T-helper 17 cell (primary cell): Measurements from ENCODE around the gene LRP8. TPM values are rescaled to one million over a fixed set of nuclear protein-coding genes. Genes with fewer than 3 reads are reported as not detected.

Experiments
- ATAC-seq: fragments of 150-1000 bp; cut with Tn5 transposase; 2 replicates; pipeline ENCODE4 v1.10.0; 2021; ENCODE audit warnings: mild to moderate bottlenecking, moderate library complexity
- DNase-seq, 3 donors: peaks; one replicate each; pipeline versions ENCODE4 v3.0.0 to v3.0.0-alpha.2; 2020 to 2021
- H3K9me3 ChIP-seq: one replicate; pipeline ENCODE4 v1.7.0; 2013; ENCODE audit warnings: low read length, mild to moderate bottlenecking; ENCODE audit not compliant: control insufficient read depth, poor library complexity, severe bottlenecking
- H3K27ac Mint-ChIP-seq: one replicate; pipeline ENCODE4 v1.8.0; 2022; ENCODE audit warnings: mild to moderate bottlenecking, moderate library complexity, mixed read lengths
- H3K27me3 Mint-ChIP-seq: one replicate; pipeline ENCODE4 v1.8.0; 2022; ENCODE audit warnings: mixed read lengths
- H3K36me3 Mint-ChIP-seq: one replicate; pipeline ENCODE4 v1.8.0; 2022; ENCODE audit warnings: low read depth, mixed read lengths
- H3K4me1 Mint-ChIP-seq: one replicate; pipeline ENCODE4 v1.8.0; 2022; ENCODE audit warnings: mild to moderate bottlenecking, mixed read lengths
- H3K4me3 Mint-ChIP-seq: one replicate; pipeline ENCODE4 v1.8.0; 2022; ENCODE audit warnings: mild to moderate bottlenecking, moderate library complexity, mixed read lengths
- total RNA-seq, 4 donors: library from RNA in 2 of 4; stranded (reverse) in 2 of 4; gene quantifications; one replicate each; pipeline ENCODE4 v1.2.3 and lab custom pipeline; 2022 to 2026

Gene LRP8
- total RNA-seq, 2 donors from 2014 or later: 15.1 to 18.6 TPM

- DNase-seq (no peak), ATAC-seq (no peak)
- no peaks in the 10 kb centered on the region for H3K27me3 Mint-ChIP-seq
- H3K36me3 Mint-ChIP-seq: no peaks in the 10 kb centered on the region
- peaks cover 4% of the 10 kb centered on the region for H3K4me1 Mint-ChIP-seq
- no peaks in the 10 kb centered on the region for H3K9me3 ChIP-seq
- H3K27ac Mint-ChIP-seq: no peak overlapping the region
- H3K4me3 Mint-ChIP-seq: no peak overlapping the region
These were observed 23.2 kb upstream of the LRP8 start for GRCh38 chr1:53350853-53351767.

- Mint-ChIP-seq H3K36me3 (no peaks in the 10 kb centered on the region), H3K4me1 (peaks cover 4% of the 10 kb centered on the region), H3K27me3 (no peaks in the 10 kb centered on the region), H3K4me3 (no peak overlapping the region), H3K27ac (no peak overlapping the region)
- no peaks in the 10 kb centered on the region for H3K9me3 ChIP-seq
- ATAC-seq (no peak), DNase-seq (no peak)
These were observed 22.3 kb upstream of the LRP8 start for GRCh38 chr1:53349968-53350852.

- Mint-ChIP-seq H3K36me3 (no peaks in the 10 kb centered on the region), H3K4me3 (no peak overlapping the region), H3K27ac (no peak overlapping the region), H3K4me1 (peaks cover 4% of the 10 kb centered on the region), H3K27me3 (no peaks in the 10 kb centered on the region)
- H3K9me3 ChIP-seq: no peaks in the 10 kb centered on the region
- ATAC-seq: no peak
- DNase-seq: no peak
These were observed 21.5 kb upstream of the LRP8 start for GRCh38 chr1:53349369-53349835.

- Mint-ChIP-seq H3K27me3 (no peaks in the 10 kb centered on the region), H3K27ac (no peak overlapping the region)
- ATAC-seq: no peak
These were observed 20.9 kb upstream of the LRP8 start for GRCh38 chr1:53348486-53349368.

GRCh38 chr1:53346814-53347176 lies 18.9 kb upstream of the LRP8 start:
- DNase-seq (no peak), ATAC-seq (no peak)
- no peaks in the 10 kb centered on the region for H3K36me3 Mint-ChIP-seq

More at GRCh38 chr1:53348486-53349368, 20.9 kb upstream of the LRP8 start:
- H3K9me3 ChIP-seq: no peaks in the 10 kb centered on the region
- peaks cover 4% of the 10 kb centered on the region for H3K4me1 Mint-ChIP-seq
- H3K4me3 Mint-ChIP-seq: no peak overlapping the region
- no peak for DNase-seq
- no peaks in the 10 kb centered on the region for H3K36me3 Mint-ChIP-seq

GRCh38 chr1:53345996-53346813 lies 18.3 kb upstream of the LRP8 start:
- H3K4me3 Mint-ChIP-seq: no peak overlapping the region
- DNase-seq: no peak
- H3K27me3 Mint-ChIP-seq: no peaks in the 10 kb centered on the region
- no peaks in the 10 kb centered on the region for H3K36me3 Mint-ChIP-seq
- H3K9me3 ChIP-seq: no peaks in the 10 kb centered on the region
- H3K4me1 Mint-ChIP-seq: peaks cover 4% of the 10 kb centered on the region
- ATAC-seq: no peak
- no peak overlapping the region for H3K27ac Mint-ChIP-seq

More at GRCh38 chr1:53346814-53347176, 18.9 kb upstream of the LRP8 start:
- H3K27me3 Mint-ChIP-seq: no peaks in the 10 kb centered on the region
- H3K9me3 ChIP-seq: no peaks in the 10 kb centered on the region
- no peak overlapping the region for H3K27ac Mint-ChIP-seq
- peaks cover 4% of the 10 kb centered on the region for H3K4me1 Mint-ChIP-seq
- no peak overlapping the region for H3K4me3 Mint-ChIP-seq

GRCh38 chr1:53344921-53345838 lies 17.3 kb upstream of the LRP8 start:
- H3K27ac Mint-ChIP-seq: no peak overlapping the region
- peaks cover under 1% of the 10 kb centered on the region for H3K36me3 Mint-ChIP-seq
- H3K9me3 ChIP-seq: no peaks in the 10 kb centered on the region
- DNase-seq (no peak), ATAC-seq (no peak)
- no peaks in the 10 kb centered on the region for H3K27me3 Mint-ChIP-seq
- peaks cover 4% of the 10 kb centered on the region for H3K4me1 Mint-ChIP-seq
- H3K4me3 Mint-ChIP-seq: no peak overlapping the region

GRCh38 chr1:53343831-53344668 lies 16.2 kb upstream of the LRP8 start:
- no peaks in the 10 kb centered on the region for H3K27me3 Mint-ChIP-seq
- H3K4me1 Mint-ChIP-seq: peaks cover 4% of the 10 kb centered on the region
- peaks cover 2% of the 10 kb centered on the region for H3K36me3 Mint-ChIP-seq
- no peak overlapping the region for H3K27ac Mint-ChIP-seq
- H3K4me3 Mint-ChIP-seq: no peak overlapping the region
- no peak for ATAC-seq
- no peak for DNase-seq
- no peaks in the 10 kb centered on the region for H3K9me3 ChIP-seq

- no peaks in the 10 kb centered on the region for H3K9me3 ChIP-seq
- Mint-ChIP-seq H3K4me1 (peaks cover 9% of the 10 kb centered on the region), H3K4me3 (no peak overlapping the region), H3K36me3 (peaks cover 4% of the 10 kb centered on the region), H3K27me3 (no peaks in the 10 kb centered on the region), H3K27ac (no peak overlapping the region)
- ATAC-seq (no peak), DNase-seq (no peak)
These were observed 15.0 kb upstream of the LRP8 start for GRCh38 chr1:53342735-53343470.

- peaks cover 10% of the 10 kb centered on the region for H3K4me1 Mint-ChIP-seq
- no peak for ATAC-seq
- no peaks in the 10 kb centered on the region for H3K27me3 Mint-ChIP-seq
- no peak overlapping the region for H3K27ac Mint-ChIP-seq
- peaks cover 5% of the 10 kb centered on the region for H3K36me3 Mint-ChIP-seq
- H3K4me3 Mint-ChIP-seq: no peak overlapping the region
- H3K9me3 ChIP-seq: no peaks in the 10 kb centered on the region
- no peak for DNase-seq
These were observed 14.3 kb upstream of the LRP8 start for GRCh38 chr1:53341961-53342707.
